ENCODE measurements around the gene POLR3K.
"Not testable (repeated sequence)": the region's sequence is repeated elsewhere in the genome, so short reads cannot be mapped to it uniquely, and the experiment has no call there.

Gene POLR3K

DNA sequence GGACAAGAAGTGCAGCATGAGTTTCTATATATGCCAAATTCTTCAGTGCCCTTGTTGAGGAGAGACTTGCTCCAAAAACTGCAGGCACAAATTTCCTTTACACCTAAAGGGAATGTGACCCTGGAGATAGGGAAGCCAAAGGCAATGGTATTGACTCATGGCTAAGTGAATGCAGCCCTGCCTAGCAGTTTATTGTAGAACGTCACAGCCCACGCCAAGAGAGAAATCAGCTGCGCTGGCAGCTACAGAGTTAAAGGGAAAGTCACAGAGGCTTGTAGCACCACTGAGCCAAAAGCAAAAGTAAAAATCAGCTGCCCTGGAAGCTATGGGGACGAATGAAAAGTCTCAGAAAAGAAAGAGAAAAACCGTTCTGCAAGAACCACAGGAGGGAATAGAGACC, 10.1 kb downstream of the POLR3K start:
- H3K27ac ChIP-seq (ENCODE audit: insufficient read depth in 1 of 2, low read depth in 1 of 2, low read length in 2 of 2, poor library complexity in 1 of 2, severe bottlenecking in 2 of 2) = no peak overlapping the region
- H3K36me3 ChIP-seq (ENCODE audit: control insufficient read depth in 4 of 4, insufficient read depth in 4 of 4, low read length in 3 of 4) = peaks cover 5 to 71% (median 37%) of the 10 kb centered on the region in 4 experiments
- 100% methylated on average over 3 of the region's 5 CpGs for WGBS (ENCODE audit: insufficient coverage)
- no peaks in the 10 kb centered on the region for H3K27me3 ChIP-seq (replicated peaks in 2 of 5; ENCODE audit: control insufficient read depth in 4 of 5, insufficient read depth in 5 of 5, low read length in 4 of 5)
- ChIA-PET POLR2A (no interaction called here), CTCF (interaction anchor here (1.1 kb wide), 1 partner anchor 25 kb away, joined by 4 read pairs; no protein-coding TSS in a partner anchor)
- DNase-seq = no peak
- no peak overlapping the region for H3K4me3 ChIP-seq (ENCODE audit: control insufficient read depth in 1 of 7, extremely low read depth in 1 of 7, insufficient read depth in 4 of 7, low read depth in 2 of 7, low read length in 6 of 7)
- peaks cover 0 to 21% (median 7%) of the 10 kb centered on the region in 4 experiments for H3K4me1 ChIP-seq (ENCODE audit: control extremely low read depth in 1 of 4, control insufficient read depth in 4 of 4, insufficient read depth in 4 of 4, low read length in 3 of 4)
- no peaks in the 10 kb centered on the region for H3K9me3 ChIP-seq (ENCODE audit: control extremely low read depth in 1 of 5, control insufficient read depth in 4 of 5, insufficient read depth in 2 of 5, low read depth in 1 of 5, low read length in 4 of 5)

DNA sequence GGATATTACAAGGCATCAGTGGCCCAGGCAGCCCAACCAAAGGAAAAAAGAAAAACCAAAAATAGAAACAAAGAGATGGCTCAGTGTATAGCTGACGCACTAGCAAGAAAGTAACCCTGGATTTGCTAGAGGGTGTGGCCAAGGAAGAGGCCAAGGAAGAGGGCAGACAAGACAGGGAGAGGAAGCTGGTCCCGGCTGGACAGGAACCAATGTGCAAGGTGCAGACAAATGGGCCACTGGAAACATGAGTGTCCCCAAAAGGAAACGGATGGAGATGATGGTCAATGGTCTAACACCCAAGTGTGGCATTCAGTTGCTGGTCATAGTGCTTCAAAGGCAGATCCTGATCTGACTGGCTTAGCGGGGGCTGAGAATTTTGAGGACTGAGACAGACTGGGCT, 10.7 kb downstream of the POLR3K start:
- POLR2A ChIA-PET = no interaction called here
- H3K4me3 ChIP-seq (ENCODE audit: control insufficient read depth in 1 of 7, extremely low read depth in 1 of 7, insufficient read depth in 4 of 7, low read depth in 2 of 7, low read length in 6 of 7) = no peak overlapping the region
- WGBS (ENCODE audit: insufficient coverage) = 87% methylated on average over 4 of the region's 4 CpGs
- CTCF ChIA-PET = no interaction called here
- H3K27me3 ChIP-seq (replicated peaks in 2 of 5; ENCODE audit: control insufficient read depth in 4 of 5, insufficient read depth in 5 of 5, low read length in 4 of 5) = no peaks in the 10 kb centered on the region
- H3K9me3 ChIP-seq (ENCODE audit: control extremely low read depth in 1 of 5, control insufficient read depth in 4 of 5, insufficient read depth in 2 of 5, low read depth in 1 of 5, low read length in 4 of 5) = no peaks in the 10 kb centered on the region
- H3K27ac ChIP-seq (ENCODE audit: insufficient read depth in 1 of 2, low read depth in 1 of 2, low read length in 2 of 2, poor library complexity in 1 of 2, severe bottlenecking in 2 of 2) = no peak overlapping the region
- H3K36me3 ChIP-seq (ENCODE audit: control insufficient read depth in 4 of 4, insufficient read depth in 4 of 4, low read length in 3 of 4) = peaks cover 5 to 72% (median 36%) of the 10 kb centered on the region in 4 experiments
- DNase-seq = no peak
- H3K4me1 ChIP-seq (ENCODE audit: control extremely low read depth in 1 of 4, control insufficient read depth in 4 of 4, insufficient read depth in 4 of 4, low read length in 3 of 4) = peaks cover 0 to 23% (median 7%) of the 10 kb centered on the region in 4 experiments

DNA sequence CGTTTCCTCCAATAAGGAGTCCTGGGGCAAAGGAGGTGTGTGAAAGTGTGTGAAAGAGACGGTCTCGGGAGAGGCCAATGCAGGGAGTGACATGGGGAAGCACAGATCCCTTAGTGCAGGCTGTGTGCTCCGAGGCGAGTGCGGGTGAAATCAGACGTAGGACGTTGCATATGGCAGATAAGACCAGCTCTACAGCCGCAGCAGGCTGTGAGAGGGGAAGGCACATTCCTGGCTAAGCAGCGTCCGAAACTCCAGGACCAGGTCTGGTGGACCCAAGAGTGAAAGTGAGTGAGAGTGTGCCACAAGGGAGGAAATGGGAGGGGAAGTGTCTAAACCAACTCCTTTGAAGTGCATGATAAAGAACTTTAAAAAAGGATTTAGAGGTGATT, 11.3 kb downstream of the POLR3K start:
- CTCF ChIA-PET = no interaction called here

DNA sequence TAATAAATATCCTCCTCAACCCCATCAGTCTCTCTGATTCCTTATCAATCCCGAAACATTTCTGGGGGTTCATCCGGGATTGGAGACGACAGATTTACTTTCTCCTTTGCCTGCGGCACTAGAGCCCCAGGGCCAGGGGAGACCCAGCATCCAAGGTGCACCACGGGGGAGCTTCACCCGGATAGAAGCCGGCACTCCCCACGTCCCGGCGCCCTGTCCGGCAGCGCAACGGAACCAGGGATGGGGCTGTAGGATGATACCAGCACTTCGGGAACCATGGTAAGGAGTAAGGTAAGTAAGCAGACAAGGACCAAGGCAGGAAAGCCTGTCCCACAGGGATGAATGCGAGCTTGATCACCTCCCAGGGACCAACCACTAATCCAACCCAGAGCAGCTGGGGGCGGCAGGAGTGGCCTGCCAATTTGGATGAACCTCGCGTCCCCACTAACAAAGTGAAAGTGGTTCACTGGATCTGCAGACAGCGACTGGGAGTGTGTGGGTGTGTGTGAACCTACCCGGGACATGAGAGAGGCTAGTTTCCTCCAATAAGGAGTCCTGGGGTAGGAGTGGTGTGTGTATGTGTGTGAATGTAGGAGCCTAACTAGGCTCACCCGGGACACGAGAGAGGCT, 11.9 kb downstream of the POLR3K start:
- no peak overlapping the region for H3K27ac ChIP-seq (ENCODE audit: insufficient read depth in 1 of 2, low read depth in 1 of 2, low read length in 2 of 2, poor library complexity in 1 of 2, severe bottlenecking in 2 of 2)
- ChIA-PET POLR2A (no interaction called here), CTCF (no interaction called here)
- H3K9me3 ChIP-seq (ENCODE audit: control extremely low read depth in 1 of 5, control insufficient read depth in 4 of 5, insufficient read depth in 2 of 5, low read depth in 1 of 5, low read length in 4 of 5) = no peaks in the 10 kb centered on the region
- no peak overlapping the region for H3K4me3 ChIP-seq (ENCODE audit: control insufficient read depth in 1 of 7, extremely low read depth in 1 of 7, insufficient read depth in 4 of 7, low read depth in 2 of 7, low read length in 6 of 7)
- H3K4me1 ChIP-seq (ENCODE audit: control extremely low read depth in 1 of 4, control insufficient read depth in 4 of 4, insufficient read depth in 4 of 4, low read length in 3 of 4) = peaks cover 0 to 23% (median 7%) of the 10 kb centered on the region in 4 experiments
- 98% methylated on average over 18 of the region's 22 CpGs for WGBS (ENCODE audit: insufficient coverage)
- DNase-seq = no peak
- H3K36me3 ChIP-seq (ENCODE audit: control insufficient read depth in 4 of 4, insufficient read depth in 4 of 4, low read length in 3 of 4) = peaks cover 3 to 69% (median 32%) of the 10 kb centered on the region in 4 experiments
- no peaks in the 10 kb centered on the region for H3K27me3 ChIP-seq (replicated peaks in 2 of 5; ENCODE audit: control insufficient read depth in 4 of 5, insufficient read depth in 5 of 5, low read length in 4 of 5)

More for the DNA sequence above, 11.3 kb downstream of the POLR3K start:
- Histone ChIP-seq H3K9me3 (ENCODE audit: control extremely low read depth in 1 of 5, control insufficient read depth in 4 of 5, insufficient read depth in 2 of 5, low read depth in 1 of 5, low read length in 4 of 5) (no peaks in the 10 kb centered on the region), H3K4me1 (ENCODE audit: control extremely low read depth in 1 of 4, control insufficient read depth in 4 of 4, insufficient read depth in 4 of 4, low read length in 3 of 4) (peaks cover 0 to 23% (median 7%) of the 10 kb centered on the region in 4 experiments), H3K27me3 (replicated peaks in 2 of 5; ENCODE audit: control insufficient read depth in 4 of 5, insufficient read depth in 5 of 5, low read length in 4 of 5) (no peaks in the 10 kb centered on the region), H3K27ac (ENCODE audit: insufficient read depth in 1 of 2, low read depth in 1 of 2, low read length in 2 of 2, poor library complexity in 1 of 2, severe bottlenecking in 2 of 2) (no peak overlapping the region), H3K4me3 (ENCODE audit: control insufficient read depth in 1 of 7, extremely low read depth in 1 of 7, insufficient read depth in 4 of 7, low read depth in 2 of 7, low read length in 6 of 7) (no peak overlapping the region), H3K36me3 (ENCODE audit: control insufficient read depth in 4 of 4, insufficient read depth in 4 of 4, low read length in 3 of 4) (peaks cover 4 to 73% (median 34%) of the 10 kb centered on the region in 4 experiments)
- POLR2A ChIA-PET = no interaction called here
- DNase-seq = no peak
- 98% methylated on average over 11 of the region's 11 CpGs for WGBS (ENCODE audit: insufficient coverage)

DNA sequence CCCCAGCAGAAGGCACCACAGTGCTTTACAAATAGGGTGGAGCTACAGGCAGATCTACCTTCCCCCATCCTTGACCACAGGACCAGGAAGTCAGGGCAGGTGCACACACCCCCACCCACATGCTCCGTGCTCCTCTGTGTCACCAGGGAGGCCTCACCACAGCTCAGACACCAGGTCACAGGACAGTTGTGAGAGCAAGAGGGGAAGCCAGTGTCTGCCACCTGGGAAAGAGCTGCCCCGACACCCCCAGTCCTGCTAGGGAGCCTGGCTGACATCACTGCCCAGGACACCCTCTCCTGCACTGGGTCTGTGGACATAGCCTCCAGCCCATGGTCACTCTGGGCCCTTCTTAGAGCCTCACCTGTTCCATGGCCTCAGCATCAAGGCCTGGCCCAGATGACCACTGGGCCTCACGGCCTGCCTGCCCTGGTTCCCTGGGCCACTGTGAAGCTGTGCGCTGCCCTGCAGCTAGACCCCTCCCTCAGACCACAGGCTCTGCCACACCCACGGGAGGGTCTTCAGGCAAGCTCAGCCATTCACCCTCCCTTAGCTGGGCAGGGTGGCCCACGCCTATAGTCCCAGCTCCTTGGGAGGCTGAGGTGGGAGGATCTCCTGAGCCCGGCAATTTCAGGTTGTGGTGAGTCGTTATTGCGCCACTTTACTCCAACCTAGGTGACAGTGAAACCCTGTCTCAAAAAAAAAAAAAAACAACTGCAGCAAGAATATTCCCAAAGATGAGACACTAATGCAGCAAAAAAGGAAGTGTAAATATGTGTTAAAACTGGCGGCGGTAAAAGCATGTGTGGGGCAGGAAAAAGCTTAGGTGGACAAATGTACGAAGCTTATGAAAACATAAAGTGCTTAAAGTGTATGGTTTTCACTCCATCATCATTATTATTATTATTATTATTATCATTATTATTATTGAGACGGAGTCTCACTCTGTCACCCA, 14.2 kb downstream of the POLR3K start:
- DNase-seq = peak in 2 of 3 donors; percentile 30 to 51
- WGBS (ENCODE audit: insufficient coverage) = 70% methylated on average over 5 of the region's 13 CpGs
- peak overlapping the region in 1 of 2 experiments; percentile 36 for H3K27ac ChIP-seq (ENCODE audit: insufficient read depth in 1 of 2, low read depth in 1 of 2, low read length in 2 of 2, poor library complexity in 1 of 2, severe bottlenecking in 2 of 2)
- peaks cover 0 to 41% (median 23%) of the 10 kb centered on the region in 4 experiments for H3K4me1 ChIP-seq (ENCODE audit: control extremely low read depth in 1 of 4, control insufficient read depth in 4 of 4, insufficient read depth in 4 of 4, low read length in 3 of 4)
- H3K36me3 ChIP-seq (ENCODE audit: control insufficient read depth in 4 of 4, insufficient read depth in 4 of 4, low read length in 3 of 4) = peaks cover 0 to 50% (median 17%) of the 10 kb centered on the region in 4 experiments
- no peak overlapping the region for H3K4me3 ChIP-seq (ENCODE audit: control insufficient read depth in 1 of 7, extremely low read depth in 1 of 7, insufficient read depth in 4 of 7, low read depth in 2 of 7, low read length in 6 of 7)
- POLR2A ChIA-PET = interaction anchor here (1.7 kb wide), 1 partner anchor 14 kb away, joined by 4 read pairs; the partner anchor contains the start of genes POLR3K and SNRNP25
- CTCF ChIA-PET = interaction anchor here (0.9 to 1.7 kb wide), 4 partner anchors 17 to 58 kb away, joined by 3 to 6 read pairs (median 3); no protein-coding TSS in a partner anchor
- H3K9me3 ChIP-seq (ENCODE audit: control extremely low read depth in 1 of 5, control insufficient read depth in 4 of 5, insufficient read depth in 2 of 5, low read depth in 1 of 5, low read length in 4 of 5) = no peaks in the 10 kb centered on the region
- H3K27me3 ChIP-seq (replicated peaks in 2 of 5; ENCODE audit: control insufficient read depth in 4 of 5, insufficient read depth in 5 of 5, low read length in 4 of 5) = no peaks in the 10 kb centered on the region

DNA sequence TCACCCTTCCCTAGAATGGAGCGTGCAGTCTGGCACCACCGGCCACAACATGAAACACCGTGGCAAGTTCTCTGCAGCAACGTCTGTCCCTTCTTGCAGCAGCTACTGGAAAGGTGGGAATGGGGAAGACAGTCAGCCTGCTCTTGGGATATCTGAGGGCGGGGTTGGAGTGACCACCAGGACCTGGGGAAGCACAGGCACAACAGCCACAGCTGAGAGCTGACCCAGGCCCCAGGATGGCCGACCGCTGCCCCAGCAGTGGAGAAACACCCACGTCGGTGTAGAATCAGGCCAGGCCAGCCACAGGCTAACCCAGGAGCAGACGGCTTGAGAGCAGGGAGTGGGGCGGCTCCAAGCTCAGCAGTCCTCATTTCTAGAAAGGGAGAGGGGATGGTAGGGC, 15.2 kb downstream of the POLR3K start:
- ChIA-PET CTCF (interaction anchor here (0.7 to 1.7 kb wide), 5 partner anchors 8 to 70 kb away, joined by 3 to 6 read pairs (median 3); no protein-coding TSS in a partner anchor), POLR2A (interaction anchor here (1.7 kb wide), 1 partner anchor 15 kb away, joined by 4 read pairs; the partner anchor contains the start of genes POLR3K and SNRNP25)
- H3K36me3 ChIP-seq (ENCODE audit: control insufficient read depth in 4 of 4, insufficient read depth in 4 of 4, low read length in 3 of 4) = peaks cover 0 to 45% (median 12%) of the 10 kb centered on the region in 4 experiments
- not testable (repeated sequence) for H3K27me3 ChIP-seq (replicated peaks in 2 of 5; ENCODE audit: control insufficient read depth in 4 of 5, insufficient read depth in 5 of 5, low read length in 4 of 5); H3K9me3 ChIP-seq (ENCODE audit: control extremely low read depth in 1 of 5, control insufficient read depth in 4 of 5, insufficient read depth in 2 of 5, low read depth in 1 of 5, low read length in 4 of 5); DNase-seq; H3K4me3 ChIP-seq (ENCODE audit: control insufficient read depth in 1 of 7, extremely low read depth in 1 of 7, insufficient read depth in 4 of 7, low read depth in 2 of 7, low read length in 6 of 7); H3K27ac ChIP-seq (ENCODE audit: insufficient read depth in 1 of 2, low read depth in 1 of 2, low read length in 2 of 2, poor library complexity in 1 of 2, severe bottlenecking in 2 of 2)
- H3K4me1 ChIP-seq (ENCODE audit: control extremely low read depth in 1 of 4, control insufficient read depth in 4 of 4, insufficient read depth in 4 of 4, low read length in 3 of 4) = peaks cover 0 to 44% (median 24%) of the 10 kb centered on the region in 4 experiments
- 90% methylated on average over 9 of the region's 11 CpGs for WGBS (ENCODE audit: insufficient coverage)

Data from common myeloid progenitor, CD34-positive (primary cell).